ENCODE results near the gene ZNF687. TPM values are rescaled to one million over a fixed set of nuclear protein-coding genes. Genes with fewer than 3 reads are reported as not detected.
A peak's percentile ranks its signal among the peaks of the same experiment; 100 is the strongest.

The ZNF687 gene
- total RNA-seq, 1 donor from 2014 or later, result 32.1 TPM

GRCh38 chr1:151289080-151289935, 7.2 kb downstream of the ZNF687 start:
- H3K36me3 Mint-ChIP-seq, result peaks cover 36% of the 10 kb centered on the region
- no peak for DNase-seq (ENCODE audit: low spot score in 2 of 2, unreplicated experiment in 2 of 2)

GRCh38 chr1:151289991-151290708, 8.1 kb downstream of the ZNF687 start:
- no peak for TF ChIP-seq CTCF (IDR thresholded peaks at IDR 0.05; ENCODE audit: unreplicated experiment)
- Mint-ChIP-seq H3K27ac (no peak overlapping the region), H3K4me1 (no peaks in the 10 kb centered on the region), H3K9me3 (no peaks in the 10 kb centered on the region), H3K36me3 (peaks cover 38% of the 10 kb centered on the region), H3K27me3 (ENCODE audit: low read depth) (no peaks in the 10 kb centered on the region), H3K4me3 (no peak overlapping the region)
- DNase-seq (ENCODE audit: low spot score in 2 of 2, unreplicated experiment in 2 of 2), result no peak

More at GRCh38 chr1:151289080-151289935, 7.2 kb downstream of the ZNF687 start:
- Mint-ChIP-seq H3K27me3 (ENCODE audit: low read depth) (no peaks in the 10 kb centered on the region), H3K4me3 (no peak overlapping the region), H3K27ac (no peak overlapping the region), H3K9me3 (no peaks in the 10 kb centered on the region), H3K4me1 (peaks cover 3% of the 10 kb centered on the region)
- no peak for TF ChIP-seq CTCF (IDR thresholded peaks at IDR 0.05; ENCODE audit: unreplicated experiment)

GRCh38 chr1:151290709-151291303, 8.7 kb downstream of the ZNF687 start:
- no peaks in the 10 kb centered on the region for H3K9me3 Mint-ChIP-seq
- H3K4me3 Mint-ChIP-seq, result no peak overlapping the region
- H3K27me3 Mint-ChIP-seq (ENCODE audit: low read depth), result no peaks in the 10 kb centered on the region
- no peak for TF ChIP-seq CTCF (IDR thresholded peaks at IDR 0.05; ENCODE audit: unreplicated experiment)
- no peak overlapping the region for H3K27ac Mint-ChIP-seq
- H3K36me3 Mint-ChIP-seq, result peaks cover 37% of the 10 kb centered on the region
- no peak for DNase-seq (ENCODE audit: low spot score in 2 of 2, unreplicated experiment in 2 of 2)
- no peaks in the 10 kb centered on the region for H3K4me1 Mint-ChIP-seq

GRCh38 chr1:151292207-151293030, 10.3 kb downstream of the ZNF687 start:
- H3K27me3 Mint-ChIP-seq (ENCODE audit: low read depth), result no peaks in the 10 kb centered on the region
- no peaks in the 10 kb centered on the region for H3K9me3 Mint-ChIP-seq
- H3K27ac Mint-ChIP-seq, result peak overlapping the region; percentile 26
- TF ChIP-seq CTCF (IDR thresholded peaks at IDR 0.05; ENCODE audit: unreplicated experiment), result no peak
- H3K4me1 Mint-ChIP-seq, result no peaks in the 10 kb centered on the region
- no peak for DNase-seq (ENCODE audit: low spot score in 2 of 2, unreplicated experiment in 2 of 2)
- no peak overlapping the region for H3K4me3 Mint-ChIP-seq
- peaks cover 31% of the 10 kb centered on the region for H3K36me3 Mint-ChIP-seq

GRCh38 chr1:151293093-151293492, 11.0 kb downstream of the ZNF687 start:
- H3K9me3 Mint-ChIP-seq, result no peaks in the 10 kb centered on the region
- no peak overlapping the region for H3K4me3 Mint-ChIP-seq
- DNase-seq (ENCODE audit: low spot score in 2 of 2, unreplicated experiment in 2 of 2), result no peak
- H3K36me3 Mint-ChIP-seq, result peaks cover 37% of the 10 kb centered on the region
- TF ChIP-seq CTCF (IDR thresholded peaks at IDR 0.05; ENCODE audit: unreplicated experiment), result no peak
- H3K27me3 Mint-ChIP-seq (ENCODE audit: low read depth), result no peaks in the 10 kb centered on the region
- no peak overlapping the region for H3K27ac Mint-ChIP-seq
- H3K4me1 Mint-ChIP-seq, result no peaks in the 10 kb centered on the region

All from mesothelial cell of epicardium (in vitro differentiated cells).